Neural cell (in vitro differentiated cells): ENCODE measurements around the gene SETD6. TPM values are rescaled to one million over a fixed set of nuclear protein-coding genes. Genes with fewer than 3 reads are reported as not detected.

Experiments used
- H2AFZ ChIP-seq: fragments of 200-600, 300-800 bp; sonication (generic), shearing (Covaris generic); 2 replicates; pipeline ENCODE4 v1.6.0; 2014; ENCODE audit warnings: low read depth, mild to moderate bottlenecking, antibody characterized with exemption, low read length, moderate library complexity
- H3F3A ChIP-seq: fragments of 200-600 bp; shearing (Covaris generic); 2 replicates; pipeline ENCODE4 v1.6.1; 2016; ENCODE audit warnings: mild to moderate bottlenecking, moderate library complexity, mixed read lengths, antibody characterized with exemption, low read length; ENCODE audit not compliant: insufficient read depth, poor library complexity, severe bottlenecking
- H3K27ac ChIP-seq: fragments of 200-600, 300-800 bp; sonication (generic), shearing (Covaris generic); 2 replicates; pipeline ENCODE4 v1.5.1; 2014; ENCODE audit warnings: mild to moderate bottlenecking, low read length, moderate library complexity
- H3K27me3 ChIP-seq: fragments of 300-800, 200-600 bp; sonication (generic), shearing (Covaris generic); 2 replicates; pipeline ENCODE4 v1.6.0; 2014; ENCODE audit warnings: mild to moderate bottlenecking, low read depth, low read length, moderate library complexity; ENCODE audit not compliant: insufficient read depth
- H3K36me3 ChIP-seq: fragments of 300-800, 200-600 bp; sonication (generic), shearing (Covaris generic); 2 replicates; pipeline ENCODE4 v1.5.1; 2014; ENCODE audit warnings: mild to moderate bottlenecking, antibody characterized with exemption, low read length, moderate library complexity; ENCODE audit not compliant: insufficient read depth
- H3K4me2 ChIP-seq: fragments of 300-800, 200-600 bp; sonication (generic), shearing (Covaris generic); 2 replicates; pipeline ENCODE4 v1.6.0; 2014; ENCODE audit warnings: mild to moderate bottlenecking, low read length
- H3K4me3 ChIP-seq: fragments of 300-800, 200-600 bp; sonication (generic), shearing (Covaris generic); 2 replicates; pipeline ENCODE4 v1.5.1; 2014; ENCODE audit warnings: mild to moderate bottlenecking, low read length, moderate library complexity
- H3K79me2 ChIP-seq: fragments of 200-600 bp; shearing (Covaris generic); replicated peaks from 2 replicates; pipeline ENCODE4 v1.6.0; 2014; ENCODE audit warnings: mild to moderate bottlenecking, low read length, moderate library complexity; ENCODE audit not compliant: insufficient read depth
- H3K9ac ChIP-seq: fragments of 300-800, 200-600 bp; sonication (generic), shearing (Covaris generic); 2 replicates; pipeline ENCODE4 v1.6.1; 2016; ENCODE audit warnings: mild to moderate bottlenecking, low read length, mixed read lengths
- H3K9me2 ChIP-seq: fragments of 200-600 bp; shearing (Covaris generic); 2 replicates; pipeline ENCODE4 v1.6.1; 2016; ENCODE audit warnings: mild to moderate bottlenecking, low read length, mixed read lengths; ENCODE audit not compliant: insufficient read depth
- H3K9me3 ChIP-seq: fragments of 200-600, 300-800 bp; sonication (generic), shearing (Covaris generic); 2 replicates; pipeline ENCODE4 v1.6.1; 2016; ENCODE audit warnings: mild to moderate bottlenecking, mixed run types, low read length, moderate library complexity, mixed read lengths
- H4K20me1 ChIP-seq: fragments of 200-600 bp; shearing (Covaris generic); 2 replicates; pipeline ENCODE4 v1.6.1; 2016; ENCODE audit warnings: mild to moderate bottlenecking, mixed run types; ENCODE audit not compliant: insufficient read depth
- EP300 ChIP-seq: fragments of 450-650 bp; conservative IDR thresholded peaks from 2 replicates; pipeline ENCODE4 v1.6.1; 2014; ENCODE audit warnings: antibody characterized with exemption, mild to moderate bottlenecking, moderate library complexity; ENCODE audit not compliant: poor library complexity, severe bottlenecking
- EZH2 ChIP-seq: fragments of 200-600, 300-800 bp; shearing (Covaris generic), sonication (generic); IDR thresholded peaks from 2 replicates; pipeline ENCODE4 v1.6.1; 2014; ENCODE audit warnings: antibody characterized with exemption, low read length, borderline replicate concordance, mild to moderate bottlenecking; ENCODE audit not compliant: insufficient read depth, poor library complexity, severe bottlenecking
- MXI1 ChIP-seq: fragments of 450-650 bp; conservative IDR thresholded peaks from 2 replicates; pipeline ENCODE4 v1.6.1; 2014; ENCODE audit warnings: antibody characterized with exemption, mild to moderate bottlenecking; ENCODE audit not compliant: poor library complexity, severe bottlenecking
- POLR2AphosphoS5 ChIP-seq: IDR thresholded peaks from 2 replicates; pipeline ENCODE4 v1.6.1; 2012
- RAD21 ChIP-seq: fragments of 450-650 bp; conservative IDR thresholded peaks from 2 replicates; pipeline ENCODE4 v1.6.1; 2014; ENCODE audit warnings: antibody characterized with exemption, mild to moderate bottlenecking, moderate library complexity
- SMC3 ChIP-seq: fragments of 450-650 bp; conservative IDR thresholded peaks from 2 replicates; pipeline ENCODE4 v1.6.1; 2014; ENCODE audit warnings: antibody characterized with exemption, mild to moderate bottlenecking, moderate library complexity; ENCODE audit not compliant: poor library complexity
- TAF1 ChIP-seq: IDR thresholded peaks from 2 replicates; pipeline ENCODE4 v1.6.1; 2012; ENCODE audit warnings: low read depth
- polyA plus RNA-seq: library from polyadenylated mRNA; depleted of rRNA; stranded (reverse); fragments of >200 nt; gene quantifications from 2 replicates; pipeline ENCODE4 v1.2.3, GENCODE V29; 2014
- TF ChIP-seq, protein P1 (sequence below): IDR thresholded peaks from 2 replicates; pipeline ENCODE4 v1.6.1; 2012; ENCODE audit warnings: borderline replicate concordance
- TF ChIP-seq, protein P2 (sequence below): fragments of 450-650 bp; IDR thresholded peaks from 2 replicates; pipeline ENCODE4 v1.5.1; 2014; ENCODE audit warnings: antibody characterized with exemption, mild to moderate bottlenecking, moderate library complexity; ENCODE audit not compliant: poor library complexity, severe bottlenecking

The SETD6 gene
- polyA plus RNA-seq, 1 donor from 2014 or later: 61.2 TPM

DNA sequence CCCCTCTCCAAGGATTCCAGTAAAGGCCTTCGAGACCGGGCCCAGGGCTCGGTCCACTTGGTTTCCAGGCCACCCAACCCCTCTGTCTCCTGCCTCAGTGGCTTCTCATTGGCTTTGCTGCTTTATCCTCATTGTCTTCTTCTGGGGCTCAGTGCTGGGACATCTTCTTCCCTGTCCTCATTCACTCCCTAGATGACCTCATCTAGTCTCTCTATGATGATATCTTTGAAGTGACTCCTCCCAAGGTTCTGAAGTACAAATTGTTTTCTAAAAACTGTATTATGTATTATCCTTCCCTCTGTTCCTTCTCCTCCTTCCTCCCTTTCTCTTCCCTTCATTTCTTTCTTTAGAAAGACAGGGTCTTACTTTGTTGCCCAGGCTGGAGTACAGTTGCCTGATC, 42.5 kb upstream of the SETD6 start:
- Histone ChIP-seq H3K27me3 (no peaks in the 10 kb centered on the region), H3K79me2 (no peaks in the 10 kb centered on the region), H3K9ac (no peak overlapping the region), H4K20me1 (no peaks in the 10 kb centered on the region), H3K9me3 (no peaks in the 10 kb centered on the region), H3K9me2 (no peaks in the 10 kb centered on the region), H3K36me3 (no peaks in the 10 kb centered on the region), H2AFZ (no peak overlapping the region), H3K4me3 (no peak overlapping the region), H3F3A (no peaks in the 10 kb centered on the region), H3K27ac (no peak overlapping the region), H3K4me2 (no peak overlapping the region)
- TF ChIP-seq EZH2: no peak

DNA sequence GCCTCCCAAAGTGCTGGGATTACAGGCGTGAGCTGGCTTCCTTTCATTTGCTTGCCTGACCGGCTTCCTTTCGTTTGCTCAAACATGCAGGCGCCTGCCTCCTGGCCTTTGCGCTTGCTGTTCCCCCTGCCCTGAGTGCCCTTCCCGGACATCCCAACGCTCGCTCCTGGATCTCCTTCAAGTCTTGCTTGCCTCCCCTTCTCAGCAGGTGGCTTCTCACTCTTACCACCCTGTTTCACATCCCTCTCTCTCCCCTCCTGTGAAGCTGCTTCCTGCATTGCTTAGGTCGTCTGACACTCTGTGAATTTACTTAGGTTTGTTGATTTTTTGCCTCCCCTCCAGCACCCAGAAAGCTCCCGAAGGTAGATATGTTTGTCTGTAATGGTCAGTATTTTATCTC, 41.0 kb upstream of the SETD6 start:
- Histone ChIP-seq H3K27me3 (no peaks in the 10 kb centered on the region), H2AFZ (no peak overlapping the region), H3K79me2 (no peaks in the 10 kb centered on the region), H3K9me2 (no peaks in the 10 kb centered on the region), H3K4me3 (no peak overlapping the region), H3K36me3 (no peaks in the 10 kb centered on the region), H4K20me1 (no peaks in the 10 kb centered on the region), H3K27ac (no peak overlapping the region), H3K4me2 (no peak overlapping the region), H3F3A (no peaks in the 10 kb centered on the region), H3K9ac (no peak overlapping the region), H3K9me3 (no peaks in the 10 kb centered on the region)
- TF ChIP-seq TAF1 (no peak), POLR2AphosphoS5 (no peak), SMC3 (no peak)

DNA sequence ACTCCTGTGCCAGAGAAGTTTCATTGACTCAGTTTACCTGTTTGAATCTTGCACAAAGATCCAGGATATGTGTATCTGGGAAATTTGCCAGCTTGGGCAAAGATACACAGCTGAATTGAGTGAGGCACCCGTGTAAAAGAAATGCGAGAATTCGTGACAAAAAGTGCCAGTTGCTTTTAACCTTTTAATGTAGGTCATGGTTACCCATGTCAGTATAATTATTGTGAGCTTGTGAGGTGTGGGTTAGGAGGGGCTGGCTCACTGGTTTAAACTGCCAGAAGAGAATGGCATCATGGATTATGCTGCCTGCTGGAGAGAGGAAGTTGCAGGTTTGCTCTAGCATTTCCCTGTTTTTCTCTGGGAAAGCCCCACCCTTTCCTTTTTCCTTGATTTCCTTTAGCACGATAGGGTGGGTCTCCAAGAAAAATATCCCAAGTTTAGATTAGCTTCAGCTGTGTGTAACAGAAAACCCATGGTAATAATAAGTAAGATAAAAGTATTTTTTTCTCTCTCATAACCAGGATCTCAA, 40.2 kb upstream of the SETD6 start:
- Histone ChIP-seq H4K20me1 (no peaks in the 10 kb centered on the region), H3K27me3 (no peaks in the 10 kb centered on the region), H3K4me2 (no peak overlapping the region), H3K9ac (no peak overlapping the region), H3K9me3 (no peaks in the 10 kb centered on the region), H3K9me2 (no peaks in the 10 kb centered on the region), H3K4me3 (no peak overlapping the region), H3K27ac (no peak overlapping the region), H3F3A (no peaks in the 10 kb centered on the region), H3K36me3 (no peaks in the 10 kb centered on the region), H2AFZ (no peak overlapping the region), H3K79me2 (no peaks in the 10 kb centered on the region)
- no peak for TF ChIP-seq RAD21
- no peak for TF ChIP-seq SMC3
- no peak for TF ChIP-seq TAF1
- TF ChIP-seq, protein P1, sequence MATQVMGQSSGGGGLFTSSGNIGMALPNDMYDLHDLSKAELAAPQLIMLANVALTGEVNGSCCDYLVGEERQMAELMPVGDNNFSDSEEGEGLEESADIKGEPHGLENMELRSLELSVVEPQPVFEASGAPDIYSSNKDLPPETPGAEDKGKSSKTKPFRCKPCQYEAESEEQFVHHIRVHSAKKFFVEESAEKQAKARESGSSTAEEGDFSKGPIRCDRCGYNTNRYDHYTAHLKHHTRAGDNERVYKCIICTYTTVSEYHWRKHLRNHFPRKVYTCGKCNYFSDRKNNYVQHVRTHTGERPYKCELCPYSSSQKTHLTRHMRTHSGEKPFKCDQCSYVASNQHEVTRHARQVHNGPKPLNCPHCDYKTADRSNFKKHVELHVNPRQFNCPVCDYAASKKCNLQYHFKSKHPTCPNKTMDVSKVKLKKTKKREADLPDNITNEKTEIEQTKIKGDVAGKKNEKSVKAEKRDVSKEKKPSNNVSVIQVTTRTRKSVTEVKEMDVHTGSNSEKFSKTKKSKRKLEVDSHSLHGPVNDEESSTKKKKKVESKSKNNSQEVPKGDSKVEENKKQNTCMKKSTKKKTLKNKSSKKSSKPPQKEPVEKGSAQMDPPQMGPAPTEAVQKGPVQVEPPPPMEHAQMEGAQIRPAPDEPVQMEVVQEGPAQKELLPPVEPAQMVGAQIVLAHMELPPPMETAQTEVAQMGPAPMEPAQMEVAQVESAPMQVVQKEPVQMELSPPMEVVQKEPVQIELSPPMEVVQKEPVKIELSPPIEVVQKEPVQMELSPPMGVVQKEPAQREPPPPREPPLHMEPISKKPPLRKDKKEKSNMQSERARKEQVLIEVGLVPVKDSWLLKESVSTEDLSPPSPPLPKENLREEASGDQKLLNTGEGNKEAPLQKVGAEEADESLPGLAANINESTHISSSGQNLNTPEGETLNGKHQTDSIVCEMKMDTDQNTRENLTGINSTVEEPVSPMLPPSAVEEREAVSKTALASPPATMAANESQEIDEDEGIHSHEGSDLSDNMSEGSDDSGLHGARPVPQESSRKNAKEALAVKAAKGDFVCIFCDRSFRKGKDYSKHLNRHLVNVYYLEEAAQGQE: no peak
- no peak for TF ChIP-seq EP300
- no peak for TF ChIP-seq MXI1
- TF ChIP-seq, protein P2, sequence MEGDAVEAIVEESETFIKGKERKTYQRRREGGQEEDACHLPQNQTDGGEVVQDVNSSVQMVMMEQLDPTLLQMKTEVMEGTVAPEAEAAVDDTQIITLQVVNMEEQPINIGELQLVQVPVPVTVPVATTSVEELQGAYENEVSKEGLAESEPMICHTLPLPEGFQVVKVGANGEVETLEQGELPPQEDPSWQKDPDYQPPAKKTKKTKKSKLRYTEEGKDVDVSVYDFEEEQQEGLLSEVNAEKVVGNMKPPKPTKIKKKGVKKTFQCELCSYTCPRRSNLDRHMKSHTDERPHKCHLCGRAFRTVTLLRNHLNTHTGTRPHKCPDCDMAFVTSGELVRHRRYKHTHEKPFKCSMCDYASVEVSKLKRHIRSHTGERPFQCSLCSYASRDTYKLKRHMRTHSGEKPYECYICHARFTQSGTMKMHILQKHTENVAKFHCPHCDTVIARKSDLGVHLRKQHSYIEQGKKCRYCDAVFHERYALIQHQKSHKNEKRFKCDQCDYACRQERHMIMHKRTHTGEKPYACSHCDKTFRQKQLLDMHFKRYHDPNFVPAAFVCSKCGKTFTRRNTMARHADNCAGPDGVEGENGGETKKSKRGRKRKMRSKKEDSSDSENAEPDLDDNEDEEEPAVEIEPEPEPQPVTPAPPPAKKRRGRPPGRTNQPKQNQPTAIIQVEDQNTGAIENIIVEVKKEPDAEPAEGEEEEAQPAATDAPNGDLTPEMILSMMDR: no peak
